Endothelial cell (in vitro differentiated cells): ENCODE measurements around the gene CDH9. TPM values are rescaled to one million over a fixed set of nuclear protein-coding genes. Genes with fewer than 3 reads are reported as not detected.

Experiments
- DNase-seq: peaks from one replicate; pipeline ENCODE4 v3.0.0; 2021; ENCODE audit warnings: low spot score
- H3K27ac Mint-ChIP-seq: one replicate; pipeline ENCODE4 v1.8.0; 2021; ENCODE audit warnings: mixed read lengths, inconsistent platforms; ENCODE audit not compliant: unreplicated experiment
- H3K27me3 Mint-ChIP-seq: one replicate; pipeline ENCODE4 v1.8.0; 2021; ENCODE audit warnings: mild to moderate bottlenecking, moderate library complexity, mixed read lengths, inconsistent platforms; ENCODE audit not compliant: unreplicated experiment
- H3K36me3 Mint-ChIP-seq: one replicate; pipeline ENCODE4 v1.8.0; 2021; ENCODE audit warnings: mild to moderate bottlenecking, low read depth, mixed read lengths, inconsistent platforms; ENCODE audit not compliant: unreplicated experiment
- H3K4me1 Mint-ChIP-seq: one replicate; pipeline ENCODE4 v1.8.0; 2021; ENCODE audit warnings: mild to moderate bottlenecking, mixed read lengths, inconsistent platforms; ENCODE audit not compliant: unreplicated experiment
- H3K4me3 Mint-ChIP-seq: one replicate; pipeline ENCODE4 v1.8.0; 2021; ENCODE audit warnings: mild to moderate bottlenecking, mixed read lengths, inconsistent platforms; ENCODE audit not compliant: unreplicated experiment
- H3K9me3 Mint-ChIP-seq: one replicate; pipeline ENCODE4 v1.8.0; 2021; ENCODE audit warnings: mixed read lengths, inconsistent platforms; ENCODE audit not compliant: unreplicated experiment
- CTCF ChIP-seq: fragments of 200-600 bp; sonication (generic); IDR thresholded peaks from one replicate; pipeline ENCODE4 v1.5.0; 2021; ENCODE audit warnings: antibody characterized with exemption; ENCODE audit not compliant: unreplicated experiment
- total RNA-seq: library from RNA; stranded (reverse); fragmentation: NEBNext Ultra II Directional; extraction: Animal tissue kit (Norgen Biotek cat#: 25700); gene quantifications from one replicate; pipeline ENCODE4 v1.2.1, GENCODE V29; 2021; ENCODE audit not compliant: unreplicated experiment

The CDH9 gene
- total RNA-seq, 1 donor from 2014 or later, result not detected

GRCh38 chr5:26959290-26959689, 79.1 kb downstream of the CDH9 start:
- Mint-ChIP-seq H3K4me1 (no peaks in the 10 kb centered on the region), H3K27me3 (peaks cover 3% of the 10 kb centered on the region), H3K9me3 (no peaks in the 10 kb centered on the region), H3K36me3 (no peaks in the 10 kb centered on the region), H3K27ac (no peak overlapping the region), H3K4me3 (no peak overlapping the region)
- TF ChIP-seq CTCF, result no peak
- no peak for DNase-seq

GRCh38 chr5:26955161-26955560, 83.2 kb downstream of the CDH9 start:
- no peak overlapping the region for H3K27ac Mint-ChIP-seq
- no peak for TF ChIP-seq CTCF
- H3K9me3 Mint-ChIP-seq, result no peaks in the 10 kb centered on the region

GRCh38 chr5:26948921-26949320, 89.5 kb downstream of the CDH9 start:
- H3K36me3 Mint-ChIP-seq, result no peaks in the 10 kb centered on the region
- no peak overlapping the region for H3K4me3 Mint-ChIP-seq
- no peaks in the 10 kb centered on the region for H3K9me3 Mint-ChIP-seq
- H3K27me3 Mint-ChIP-seq, result peaks cover 3% of the 10 kb centered on the region
- H3K27ac Mint-ChIP-seq, result no peak overlapping the region
- TF ChIP-seq CTCF, result no peak
- peaks cover 7% of the 10 kb centered on the region for H3K4me1 Mint-ChIP-seq
- DNase-seq, result no peak

More at GRCh38 chr5:26955161-26955560, 83.2 kb downstream of the CDH9 start:
- no peaks in the 10 kb centered on the region for H3K36me3 Mint-ChIP-seq
- H3K4me3 Mint-ChIP-seq, result no peak overlapping the region
- DNase-seq, result no peak
- H3K27me3 Mint-ChIP-seq, result peaks cover 3% of the 10 kb centered on the region
- H3K4me1 Mint-ChIP-seq, result no peaks in the 10 kb centered on the region

GRCh38 chr5:26945901-26946300, 92.5 kb downstream of the CDH9 start:
- peaks cover 3% of the 10 kb centered on the region for H3K27me3 Mint-ChIP-seq
- no peak for TF ChIP-seq CTCF

GRCh38 chr5:26942481-26942880, 95.9 kb downstream of the CDH9 start:
- no peak overlapping the region for H3K4me3 Mint-ChIP-seq

More at GRCh38 chr5:26945901-26946300, 92.5 kb downstream of the CDH9 start:
- H3K4me1 Mint-ChIP-seq, result peaks cover 7% of the 10 kb centered on the region
- DNase-seq, result no peak
- H3K4me3 Mint-ChIP-seq, result no peak overlapping the region
- H3K9me3 Mint-ChIP-seq, result no peaks in the 10 kb centered on the region
- H3K36me3 Mint-ChIP-seq, result no peaks in the 10 kb centered on the region
- no peak overlapping the region for H3K27ac Mint-ChIP-seq

More at GRCh38 chr5:26942481-26942880, 95.9 kb downstream of the CDH9 start:
- H3K27ac Mint-ChIP-seq, result no peak overlapping the region
- TF ChIP-seq CTCF, result no peak
- no peaks in the 10 kb centered on the region for H3K36me3 Mint-ChIP-seq
- DNase-seq, result no peak
- H3K9me3 Mint-ChIP-seq, result no peaks in the 10 kb centered on the region
- peaks cover 1% of the 10 kb centered on the region for H3K27me3 Mint-ChIP-seq
- peaks cover 7% of the 10 kb centered on the region for H3K4me1 Mint-ChIP-seq
